ENCODE data around the gene GNAT1. TPM values are rescaled to one million over a fixed set of nuclear protein-coding genes. Genes with fewer than 3 reads are reported as not detected.

Gene GNAT1
- total RNA-seq, 1 donor: not detected

DNA sequence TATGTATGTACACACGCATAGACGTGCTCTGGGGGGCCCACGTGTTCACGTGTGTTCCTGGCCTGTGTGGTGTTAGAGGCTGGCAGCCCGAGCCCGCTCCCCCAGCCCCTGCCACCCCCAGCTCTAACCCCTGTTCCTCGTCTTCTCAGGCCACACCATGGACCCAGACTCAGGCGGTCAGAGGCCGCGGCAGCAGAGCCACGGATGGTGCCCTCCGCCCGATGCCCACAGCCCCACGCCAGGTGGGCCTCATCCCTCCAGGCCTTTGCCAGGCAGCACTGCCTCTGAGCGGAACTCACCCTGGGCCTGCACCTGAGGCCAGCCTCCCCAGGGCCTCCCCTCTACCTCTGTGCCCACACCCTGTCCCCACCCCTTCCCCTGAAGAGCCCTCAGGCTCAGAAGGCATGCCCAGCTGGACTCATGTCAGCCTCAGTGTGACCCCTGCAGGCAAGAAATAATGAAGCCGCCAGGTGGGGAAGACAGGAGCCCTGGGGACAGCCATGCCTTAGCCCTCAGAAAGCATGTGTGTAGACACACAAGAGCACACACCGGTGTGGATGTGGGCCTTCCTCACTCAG, 16.4 kb upstream of the GNAT1 start:
- H3K4me3 ChIP-seq (ENCODE audit: low read depth, low read length): no peak overlapping the region
- TF ChIP-seq CTCF (IDR thresholded peaks at IDR 0.05; ENCODE audit: insufficient read depth, low read length): no peak
- no peak for DNase-seq (ENCODE audit: low read depth)

DNA sequence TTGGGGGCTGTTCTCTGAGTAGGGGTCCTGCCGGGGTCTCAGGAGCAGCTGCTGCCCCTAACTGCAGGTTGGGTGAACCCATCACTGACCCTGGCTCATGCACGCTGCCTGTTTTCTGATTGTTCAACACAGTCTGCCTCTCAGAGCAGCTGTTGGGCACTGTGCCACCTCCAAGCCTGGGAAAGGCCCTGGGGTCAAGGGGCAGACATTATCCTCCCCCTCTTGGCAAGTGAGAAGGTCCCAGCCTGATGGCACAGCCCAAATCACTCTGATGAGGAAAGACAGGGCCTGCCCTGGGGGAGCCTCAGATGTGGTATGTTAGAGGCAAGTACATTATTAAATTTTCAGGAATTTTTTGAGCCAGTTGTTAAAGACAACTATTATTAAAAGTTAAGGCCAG, 14.1 kb upstream of the GNAT1 start:
- no peak for DNase-seq (ENCODE audit: low read depth)

DNA sequence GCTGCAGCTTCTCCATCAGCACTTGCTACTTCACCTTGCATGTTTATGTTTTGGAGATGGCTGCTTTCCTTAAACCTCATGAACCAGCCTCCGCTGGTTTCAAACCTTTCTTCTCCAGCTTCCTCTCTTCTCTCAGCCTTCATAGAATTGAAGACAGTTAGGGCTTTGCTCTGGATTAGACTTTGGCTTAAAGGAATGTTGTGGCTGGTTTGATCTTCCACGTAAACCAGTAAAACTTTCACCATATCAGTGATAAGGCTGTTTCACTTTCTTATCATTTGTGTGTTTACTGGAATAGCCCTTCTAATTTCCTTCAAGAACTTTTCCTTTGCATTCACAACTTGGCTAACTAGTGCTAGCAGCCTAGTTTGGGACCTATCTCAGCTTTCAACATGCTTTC, 11.7 kb upstream of the GNAT1 start:
- no peak for TF ChIP-seq CTCF (IDR thresholded peaks at IDR 0.05; ENCODE audit: insufficient read depth, low read length)
- H3K4me3 ChIP-seq (ENCODE audit: low read depth, low read length): no peak overlapping the region
- DNase-seq (ENCODE audit: low read depth): no peak

More for the DNA sequence above, 14.1 kb upstream of the GNAT1 start:
- H3K4me3 ChIP-seq (ENCODE audit: low read depth, low read length): no peak overlapping the region
- no peak for TF ChIP-seq CTCF (IDR thresholded peaks at IDR 0.05; ENCODE audit: insufficient read depth, low read length)

DNA sequence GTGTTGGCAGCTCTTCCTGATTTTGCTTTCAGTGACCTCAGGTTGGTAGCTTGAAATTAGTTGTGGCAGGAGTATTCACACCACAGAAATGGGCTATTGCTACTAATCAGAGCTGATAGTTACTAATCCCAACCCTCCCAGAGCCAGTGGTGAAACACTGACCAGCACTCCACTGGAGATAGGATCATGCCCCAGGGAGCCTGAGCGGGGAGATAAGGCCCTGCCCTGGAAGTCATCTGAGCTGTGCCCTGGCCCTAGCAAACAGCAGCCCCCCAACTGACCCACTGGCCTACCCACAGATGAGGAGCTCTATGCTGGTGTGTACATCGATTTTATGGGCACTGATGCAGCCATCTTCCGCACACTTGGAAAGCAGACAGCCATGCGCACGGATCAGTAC, 9.4 kb upstream of the GNAT1 start:
- DNase-seq (ENCODE audit: low read depth): no peak
- no peak for TF ChIP-seq CTCF (IDR thresholded peaks at IDR 0.05; ENCODE audit: insufficient read depth, low read length)
- H3K4me3 ChIP-seq (ENCODE audit: low read depth, low read length): no peak overlapping the region

DNA sequence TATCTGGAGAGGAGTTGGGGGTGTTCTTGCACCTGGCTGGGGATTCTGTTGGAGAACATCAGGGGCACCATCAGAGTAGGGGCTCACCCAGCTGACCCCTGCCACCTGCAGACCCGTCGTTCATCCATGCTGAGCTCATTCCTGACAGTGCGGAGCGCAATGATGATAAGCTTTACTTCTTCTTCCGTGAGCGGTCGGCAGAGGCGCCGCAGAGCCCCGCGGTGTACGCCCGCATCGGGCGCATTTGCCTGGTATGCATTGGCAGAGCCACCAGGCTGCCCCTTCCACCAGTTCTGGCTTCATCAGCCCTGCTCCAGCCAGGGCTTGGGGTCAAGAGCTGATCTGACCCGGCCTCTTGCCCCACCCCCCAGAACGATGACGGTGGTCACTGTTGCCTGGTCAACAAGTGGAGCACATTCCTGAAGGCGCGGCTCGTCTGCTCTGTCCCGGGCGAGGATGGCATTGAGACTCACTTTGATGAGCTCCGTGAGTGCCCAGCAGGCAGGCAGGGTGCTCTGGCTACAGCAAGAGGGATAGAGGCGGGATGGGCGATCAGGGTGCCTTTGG, 8.8 kb upstream of the GNAT1 start:
- no peak for TF ChIP-seq CTCF (IDR thresholded peaks at IDR 0.05; ENCODE audit: insufficient read depth, low read length)
- no peak for DNase-seq (ENCODE audit: low read depth)

GRCh38 chr3:50183755-50184154, 7.7 kb upstream of the GNAT1 start:
- no peak for DNase-seq (ENCODE audit: low read depth)
- H3K4me3 ChIP-seq (ENCODE audit: low read depth, low read length): no peak overlapping the region
- no peak for TF ChIP-seq CTCF (IDR thresholded peaks at IDR 0.05; ENCODE audit: insufficient read depth, low read length)

More for the DNA sequence above, 8.8 kb upstream of the GNAT1 start:
- no peak overlapping the region for H3K4me3 ChIP-seq (ENCODE audit: low read depth, low read length)
